ENCODE measurements around the gene NEK7. TPM values are rescaled to one million over a fixed set of nuclear protein-coding genes. Genes with fewer than 3 reads are reported as not detected.

Gene NEK7
- total and polyA plus RNA-seq, 2 of the 8 experiments (the other 6 are each of a cell fraction or from before 2014, with no cell fraction given) = 5.1 to 10.0 TPM

DNA sequence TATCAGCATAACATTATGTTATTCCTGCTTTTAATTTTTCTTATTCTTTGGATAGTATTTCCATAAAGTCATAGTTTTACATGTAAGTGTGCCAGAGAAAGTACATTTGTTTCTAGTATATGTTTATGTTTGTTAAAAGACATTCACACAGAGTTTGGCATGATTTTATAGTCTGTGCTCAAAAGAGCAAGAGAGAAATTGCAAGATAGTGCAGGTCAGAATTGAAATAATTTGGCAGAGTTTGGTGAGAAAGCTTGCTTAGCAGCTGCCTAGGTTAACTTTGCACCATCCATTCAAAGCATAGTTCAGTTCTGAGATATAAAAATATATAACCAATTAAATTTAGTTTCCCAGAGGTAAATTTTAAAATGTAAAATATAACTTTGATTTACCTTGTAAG lies 17.0 kb downstream of the NEK7 start:
- H3K9me3 ChIP-seq (ENCODE audit: insufficient read depth in 2 of 2, low read depth in 1 of 2, low read length in 1 of 2) = no peaks in the 10 kb centered on the region
- DNase-seq (ENCODE audit: low read depth in 1 of 2, low spot score in 2 of 2) (no peak), FAIRE-seq (no peak)
- H2BK12ac ChIP-seq (ENCODE audit: low read depth, low read length) = no peak overlapping the region
- H3K4me2 ChIP-seq (ENCODE audit: insufficient read depth in 1 of 2, low read depth in 2 of 2, low read length in 2 of 2) = no peak overlapping the region
- no peak overlapping the region for H3K23ac ChIP-seq (ENCODE audit: insufficient read length)
- H3K79me1 ChIP-seq (ENCODE audit: low read depth, low read length) = peaks cover 2% of the 10 kb centered on the region
- H2BK20ac ChIP-seq (ENCODE audit: low read length) = no peak overlapping the region
- no peak overlapping the region for H2BK5ac ChIP-seq (ENCODE audit: low read depth, low read length)
- H3K23me2 ChIP-seq (ENCODE audit: low read depth, low read length) = no peaks in the 10 kb centered on the region
- no peak overlapping the region for H3K4ac ChIP-seq (replicated peaks; ENCODE audit: insufficient read length, low read depth, low read length)
- no peak overlapping the region for H4K8ac ChIP-seq (ENCODE audit: extremely low read depth, insufficient read depth, low read length)
- H4K20me1 ChIP-seq (replicated peaks in 1 of 2; ENCODE audit: control insufficient read depth in 1 of 2, insufficient read depth in 2 of 2, low read length in 2 of 2) = peaks cover 0 to 3% of the 10 kb centered on the region in 2 experiments
- no peak overlapping the region for H4K91ac ChIP-seq (replicated peaks; ENCODE audit: insufficient read length, low read length)
- H2BK120ac ChIP-seq (replicated peaks; ENCODE audit: low read depth, low read length) = no peak overlapping the region
- H3K18ac ChIP-seq (ENCODE audit: extremely low read depth, low read length) = no peak overlapping the region
- POLR2A ChIA-PET (ENCODE audit: partially characterized antibody) = interaction anchor here (0.7 to 1.7 kb wide), 2 partner anchors 16 to 290 kb away, joined by 4 to 5 read pairs; no protein-coding TSS in a partner anchor
- H2AK5ac ChIP-seq (ENCODE audit: low read depth, low read length) = no peak overlapping the region
- CTCF ChIA-PET (ENCODE audit: partially characterized antibody) = no interaction called here
- H3K27ac ChIP-seq (ENCODE audit: low read depth, low read length) = no peak overlapping the region
- no peak overlapping the region for H2BK15ac ChIP-seq (ENCODE audit: low read length)
- no peak overlapping the region for H3K56ac ChIP-seq (replicated peaks; ENCODE audit: insufficient read length, low read depth, low read length)
- H3K36me3 ChIP-seq (ENCODE audit: control insufficient read depth in 2 of 4, insufficient read depth in 4 of 4, low read length in 3 of 4) = no peaks in the 10 kb centered on the region
- H3K27me3 ChIP-seq (replicated peaks in 1 of 4; ENCODE audit: control insufficient read depth in 3 of 4, extremely low read depth in 1 of 4, insufficient read depth in 3 of 4, low read length in 3 of 4) = no peaks in the 10 kb centered on the region
- H3K4me3 ChIP-seq (ENCODE audit: extremely low read depth in 1 of 4, insufficient read depth in 2 of 4, low read depth in 3 of 4, low read length in 4 of 4) = no peak overlapping the region
- H4K5ac ChIP-seq (ENCODE audit: insufficient read length, low read depth, low read length) = no peak overlapping the region
- H3K9ac ChIP-seq (replicated peaks in 1 of 4; ENCODE audit: extremely low read depth in 1 of 4, low read depth in 3 of 4, low read length in 3 of 4) = no peak overlapping the region
- H2AFZ ChIP-seq (ENCODE audit: low read length) = no peak overlapping the region
- peaks cover 0 to 5% (median 0%) of the 10 kb centered on the region in 4 experiments; a peak in 1 of 7 replicates for H3K4me1 ChIP-seq (replicated peaks in 1 of 4; ENCODE audit: control insufficient read depth in 3 of 4, insufficient read depth in 4 of 4, low read length in 3 of 4)
- H3K14ac ChIP-seq (ENCODE audit: insufficient read length) = no peak overlapping the region
- H3K79me2 ChIP-seq (ENCODE audit: control insufficient read depth in 1 of 2, insufficient read depth in 2 of 2, low read length in 2 of 2) = peaks cover 0 to 80% of the 10 kb centered on the region in 2 experiments; a peak in 3 of 4 replicates
- TF ChIP-seq CEBPB (IDR thresholded peaks at IDR 0.05; ENCODE audit: low read depth, low read length) (no peak), RAD21 (IDR thresholded peaks at IDR 0.05 in 1 of 2, conservative IDR thresholded peaks at IDR 0.05 in 1 of 2; ENCODE audit: low read depth in 2 of 2, low read length in 2 of 2) (no peak), JUN (IDR thresholded peaks at IDR 0.05; ENCODE audit: low read depth, low read length) (no peak), BCL11A (IDR thresholded peaks at IDR 0.05; ENCODE audit: low read depth in 2 of 2, low read length in 2 of 2) (no peak), EP300 (IDR thresholded peaks at IDR 0.05; ENCODE audit: borderline replicate concordance in 1 of 2, low read depth in 2 of 2, low read length in 2 of 2) (no peak), RBBP5 (IDR thresholded peaks at IDR 0.05; ENCODE audit: borderline replicate concordance, low read depth, low read length) (no peak), SIRT6 (IDR thresholded peaks at IDR 0.05; ENCODE audit: low read length) (no peak), USF2 (IDR thresholded peaks at IDR 0.05; ENCODE audit: low read length) (no peak), EZH2 (IDR thresholded peaks at IDR 0.05; ENCODE audit: low read depth, low read length, severe bottlenecking) (no peak), KDM1A (IDR thresholded peaks at IDR 0.05; ENCODE audit: borderline replicate concordance, low read length) (no peak), CREB1 (IDR thresholded peaks at IDR 0.05) (no peak), E2F6 (IDR thresholded peaks at IDR 0.05) (no peak), EGR1 (IDR thresholded peaks at IDR 0.05; ENCODE audit: borderline replicate concordance, low read depth, low read length) (no peak), BACH1 (IDR thresholded peaks at IDR 0.05; ENCODE audit: low read length) (no peak)

All from H1 (cell line).